ENCODE results near the gene ZNF491. TPM values are rescaled to one million over a fixed set of nuclear protein-coding genes. Genes with fewer than 3 reads are reported as not detected.
"Not testable (repeated sequence)": the region's sequence is repeated elsewhere in the genome, so short reads cannot be mapped to it uniquely, and the experiment has no call there.

Gene ZNF491
- total RNA-seq, 1 donor from 2014 or later: 1.7 TPM

GRCh38 chr19:11767633-11768133, 30.6 kb upstream of the ZNF491 start:
- peak overlapping the region; percentile 96 for H3K27ac Mint-ChIP-seq
- peaks cover 42% of the 10 kb centered on the region for H3K9me3 Mint-ChIP-seq
- intact Hi-C loops (cut with micrococcal nuclease): loop anchor here (1.0 kb wide), 2 partner anchors 31 to 45 kb away; partner anchors contain the start of gene ZNF491
- H3K4me1 Mint-ChIP-seq: peaks cover 25% of the 10 kb centered on the region
- POLR2A ChIA-PET: interaction anchor here (0.7 to 1.9 kb wide), 7 partner anchors 30 to 1949 kb away, joined by 3 to 11 read pairs (median 9); partner anchors contain the start of genes FBXL12, ZNF439, ZNF491 and ZNF563
- CTCF ChIA-PET: interaction anchor here (1.4 kb wide), 1 partner anchor 30 kb away, joined by 6 read pairs; no protein-coding TSS in a partner anchor
- peak overlapping the region; percentile 99 for H3K4me3 Mint-ChIP-seq
- H3K36me3 Mint-ChIP-seq (ENCODE audit: low read depth): peaks cover 41% of the 10 kb centered on the region
- DNase-seq (peak; percentile 36), ATAC-seq (ENCODE audit: low read depth) (peak; percentile 16)
- no peak for TF ChIP-seq CTCF (IDR thresholded peaks at IDR 0.05)
- H3K27me3 Mint-ChIP-seq: no peaks in the 10 kb centered on the region

GRCh38 chr19:11769995-11770394, 28.3 kb upstream of the ZNF491 start:
- H3K36me3 Mint-ChIP-seq (ENCODE audit: low read depth): peaks cover 60% of the 10 kb centered on the region
- POLR2A ChIA-PET: no interaction called here
- peaks cover 37% of the 10 kb centered on the region for H3K9me3 Mint-ChIP-seq
- ATAC-seq (ENCODE audit: low read depth) (no peak), DNase-seq (no peak)
- no peak overlapping the region for H3K4me3 Mint-ChIP-seq
- peaks cover 25% of the 10 kb centered on the region for H3K4me1 Mint-ChIP-seq
- no peak overlapping the region for H3K27ac Mint-ChIP-seq
- no peaks in the 10 kb centered on the region for H3K27me3 Mint-ChIP-seq
- no peak for TF ChIP-seq CTCF (IDR thresholded peaks at IDR 0.05)
- CTCF ChIA-PET: no interaction called here
- intact Hi-C loops (cut with micrococcal nuclease): no loop called here

GRCh38 chr19:11771520-11771919, 26.8 kb upstream of the ZNF491 start:
- peaks cover 22% of the 10 kb centered on the region for H3K4me1 Mint-ChIP-seq
- ATAC-seq (ENCODE audit: low read depth); H3K27ac Mint-ChIP-seq; CTCF ChIA-PET; intact Hi-C loops (cut with micrococcal nuclease); H3K4me3 Mint-ChIP-seq; DNase-seq; H3K27me3 Mint-ChIP-seq: not testable (repeated sequence)
- POLR2A ChIA-PET: interaction anchor here (0.6 kb wide), 1 partner anchor 208 kb away, joined by 4 read pairs; no protein-coding TSS in a partner anchor
- peaks cover 42% of the 10 kb centered on the region for H3K9me3 Mint-ChIP-seq
- peaks cover 69% of the 10 kb centered on the region for H3K36me3 Mint-ChIP-seq (ENCODE audit: low read depth)

- H3K27me3 Mint-ChIP-seq; DNase-seq; ATAC-seq (ENCODE audit: low read depth); H3K27ac Mint-ChIP-seq; intact Hi-C loops (cut with micrococcal nuclease); H3K4me3 Mint-ChIP-seq; H3K4me1 Mint-ChIP-seq; CTCF ChIA-PET: not testable (repeated sequence)
- Mint-ChIP-seq H3K36me3 (ENCODE audit: low read depth) (peaks cover 87% of the 10 kb centered on the region), H3K9me3 (peaks cover 43% of the 10 kb centered on the region)
- POLR2A ChIA-PET: interaction anchor here (1.1 kb wide), 1 partner anchor 10 kb away, joined by 3 read pairs; the partner anchor contains the start of gene ZNF441
Observed at GRCh38 chr19:11776669-11777068, 21.7 kb upstream of the ZNF491 start.

GRCh38 chr19:11780431-11781020, 17.8 kb upstream of the ZNF491 start:
- ChIA-PET CTCF (no interaction called here), POLR2A (no interaction called here)
- Mint-ChIP-seq H3K4me3 (no peak overlapping the region), H3K9me3 (peaks cover 38% of the 10 kb centered on the region), H3K36me3 (ENCODE audit: low read depth) (peaks cover 84% of the 10 kb centered on the region), H3K4me1 (no peaks in the 10 kb centered on the region), H3K27me3 (no peaks in the 10 kb centered on the region), H3K27ac (no peak overlapping the region)
- no peak for TF ChIP-seq CTCF (IDR thresholded peaks at IDR 0.05)
- DNase-seq: no peak
- intact Hi-C loops (cut with micrococcal nuclease): no loop called here
- ATAC-seq (ENCODE audit: low read depth): no peak

- peaks cover 35% of the 10 kb centered on the region for H3K9me3 Mint-ChIP-seq
- POLR2A ChIA-PET: no interaction called here
- TF ChIP-seq CTCF (IDR thresholded peaks at IDR 0.05): no peak
- H3K27me3 Mint-ChIP-seq: no peaks in the 10 kb centered on the region
- no peaks in the 10 kb centered on the region for H3K4me1 Mint-ChIP-seq
- H3K27ac Mint-ChIP-seq: no peak overlapping the region
- intact Hi-C loops (cut with micrococcal nuclease): no loop called here
- CTCF ChIA-PET: interaction anchor here (0.8 kb wide), 1 partner anchor 17 kb away, joined by 3 read pairs; the partner anchor contains the start of gene ZNF491
- ATAC-seq (ENCODE audit: low read depth) (no peak), DNase-seq (no peak)
- no peak overlapping the region for H3K4me3 Mint-ChIP-seq
- peaks cover 80% of the 10 kb centered on the region for H3K36me3 Mint-ChIP-seq (ENCODE audit: low read depth)
Observed at GRCh38 chr19:11781295-11782057, 16.8 kb upstream of the ZNF491 start.
